Measurements from ENCODE around the gene GTF2A1.

- TF ChIP-seq POLR2A (IDR thresholded peaks at IDR 0.05) (no peak), CTCF (IDR thresholded peaks at IDR 0.05) (no peak)
These were observed 28.2 kb downstream of the GTF2A1 start for GRCh38 chr14:81192594-81192993.
